Ascending aorta (tissue), 2 donors: Measurements from ENCODE around the gene TNIK. TPM values are rescaled to one million over a fixed set of nuclear protein-coding genes. Genes with fewer than 3 reads are reported as not detected.

Experiments used
- DNase-seq, 2 donors: peaks; one replicate each; pipeline ENCODE4 v3.0.0-alpha.2; 2019; ENCODE audit warnings: low spot score in 2 of 2
- H3K27ac ChIP-seq, 2 donors: fragments of 200-600 bp; sonication (generic); one replicate each; pipeline ENCODE4 v1.5.1; 2016 to 2017; ENCODE audit warnings: mild to moderate bottlenecking in 1 of 2
- H3K27me3 ChIP-seq: fragments of 200-600 bp; sonication (generic); one replicate; pipeline ENCODE4 v1.5.1; 2017
- H3K36me3 ChIP-seq, 2 donors: fragments of 200-600 bp; sonication (generic); one replicate each; pipeline ENCODE4 v1.5.1; 2016
- H3K4me1 ChIP-seq, 2 donors: fragments of 200-600 bp; sonication (generic); one replicate each; pipeline ENCODE4 v1.5.1; 2016 to 2017; ENCODE audit warnings: mild to moderate bottlenecking in 1 of 2
- H3K4me3 ChIP-seq, 2 donors: fragments of 200-600 bp; sonication (generic); one replicate each; pipeline ENCODE4 v1.5.1; 2016 to 2017; ENCODE audit warnings: mild to moderate bottlenecking in 1 of 2
- H3K9me3 ChIP-seq, 2 donors: fragments of 200-600 bp; sonication (generic); one replicate each; pipeline ENCODE4 v1.5.1; 2016
- CTCF ChIP-seq, 3 experiments: fragments of 200-600 bp in 2 of 3; fragments of 450-650 bp in 1 of 3; sonication (generic) in 2 of 3; IDR thresholded peaks; one replicate each; pipeline ENCODE4 v1.5.1; 2016 to 2019; ENCODE audit warnings: antibody characterized with exemption in 3 of 3, mild to moderate bottlenecking in 1 of 3, moderate library complexity in 1 of 3
- intact Hi-C: fragments of 100-400 bp; cut with DNase I; formaldehyde crosslinking; loops from one replicate; pipeline ENCODE4 v1.15.1; 2023
- total RNA-seq: library from RNA; depleted of rRNA; stranded (reverse); fragments of >200 nt; gene quantifications from one replicate; pipeline ENCODE4 v1.1.0, GENCODE V29; 2016

TNIK gene
- total RNA-seq, 1 donor from 2014 or later, result 0.75 TPM

- peak in 1 of 2 donors; percentile 86 for DNase-seq
- Histone ChIP-seq H3K36me3 (no peaks in the 10 kb centered on the region), H3K4me1 (peaks cover 0 to 28% of the 10 kb centered on the region in 2 donors), H3K27me3 (no peaks in the 10 kb centered on the region), H3K4me3 (no peak overlapping the region), H3K9me3 (no peaks in the 10 kb centered on the region), H3K27ac (peak overlapping the region; percentile 75 to 83)
- TF ChIP-seq CTCF (IDR thresholded peaks at IDR 0.05), result no peak
- intact Hi-C loops, result loop anchor here (5.0 to 10.0 kb wide), 3 partner anchors 38 to 1520 kb away; partner anchors contain the start of genes ACTRT3, TERC and TNIK
Measured at GRCh38 chr3:171284308-171285075, 175.7 kb downstream of the TNIK start.

- intact Hi-C loops, result loop anchor here (5.0 to 10.0 kb wide), 3 partner anchors 38 to 1519 kb away; partner anchors contain the start of genes ACTRT3, TERC and TNIK
- no peak for DNase-seq
- Histone ChIP-seq H3K9me3 (no peaks in the 10 kb centered on the region), H3K4me1 (peaks cover 0 to 28% of the 10 kb centered on the region in 2 donors), H3K4me3 (no peak overlapping the region), H3K36me3 (no peaks in the 10 kb centered on the region), H3K27me3 (no peaks in the 10 kb centered on the region), H3K27ac (peak overlapping the region; percentile 75 to 83)
- TF ChIP-seq CTCF (IDR thresholded peaks at IDR 0.05), result no peak
Measured at GRCh38 chr3:171283848-171284222, 176.4 kb downstream of the TNIK start.

GRCh38 chr3:171283183-171283847 lies 176.9 kb downstream of the TNIK start:
- peak in 1 of 2 donors; percentile 71 for DNase-seq
- TF ChIP-seq CTCF (IDR thresholded peaks at IDR 0.05), result no peak
- H3K9me3 ChIP-seq, result no peaks in the 10 kb centered on the region
- H3K27me3 ChIP-seq, result no peaks in the 10 kb centered on the region
- peak overlapping the region; percentile 75 to 83 for H3K27ac ChIP-seq
- intact Hi-C loops, result loop anchor here (5.0 to 10.0 kb wide), 3 partner anchors 39 to 1519 kb away; partner anchors contain the start of genes ACTRT3, TERC and TNIK
- H3K36me3 ChIP-seq, result no peaks in the 10 kb centered on the region
- H3K4me1 ChIP-seq, result peaks cover 0 to 28% of the 10 kb centered on the region in 2 donors
- peak overlapping the region in 1 of 2 donors; percentile 43 for H3K4me3 ChIP-seq

GRCh38 chr3:171282041-171282440 lies 178.2 kb downstream of the TNIK start:
- Histone ChIP-seq H3K9me3 (no peaks in the 10 kb centered on the region), H3K27me3 (no peaks in the 10 kb centered on the region), H3K4me3 (peak overlapping the region; percentile 21 to 43), H3K36me3 (no peaks in the 10 kb centered on the region), H3K4me1 (peaks cover 0 to 28% of the 10 kb centered on the region in 2 donors), H3K27ac (peak overlapping the region; percentile 75 to 83)
- TF ChIP-seq CTCF (IDR thresholded peaks at IDR 0.05), result no peak
- no peak for DNase-seq
- intact Hi-C loops, result loop anchor here (5.0 to 10.0 kb wide), 3 partner anchors 40 to 1517 kb away; partner anchors contain the start of genes ACTRT3, TERC and TNIK

GRCh38 chr3:171281256-171281992 lies 178.8 kb downstream of the TNIK start:
- intact Hi-C loops, result loop anchor here (5.0 to 10.0 kb wide), 3 partner anchors 41 to 1517 kb away; partner anchors contain the start of genes ACTRT3, TERC and TNIK
- DNase-seq, result no peak
- no peak for TF ChIP-seq CTCF (IDR thresholded peaks at IDR 0.05)

More at GRCh38 chr3:171281256-171281992, 178.8 kb downstream of the TNIK start:
- no peaks in the 10 kb centered on the region for H3K36me3 ChIP-seq
- peak overlapping the region in 1 of 2 donors; percentile 75 for H3K27ac ChIP-seq
- peak overlapping the region in 1 of 2 donors; percentile 43 for H3K4me3 ChIP-seq
- peaks cover 0 to 28% of the 10 kb centered on the region in 2 donors for H3K4me1 ChIP-seq
- H3K9me3 ChIP-seq, result no peaks in the 10 kb centered on the region
- no peaks in the 10 kb centered on the region for H3K27me3 ChIP-seq
